MM.1S (cell line): ENCODE measurements around the gene ETV6.

ENCODE experiments used
- DNase-seq: peaks from one replicate; pipeline ENCODE4 v3.0.0-alpha.2; 2015
- H2AFZ ChIP-seq: fragments of 300-600 bp; sonication (generic); 2 replicates; pipeline ENCODE4 v1.6.0; 2016; ENCODE audit warnings: antibody characterized with exemption, low read length
- H3F3A ChIP-seq: fragments of 300-600 bp; sonication (generic); 2 replicates; pipeline ENCODE4 v1.6.1; 2016; ENCODE audit warnings: mild to moderate bottlenecking, antibody characterized with exemption, low read length, moderate library complexity, mixed read lengths; ENCODE audit not compliant: insufficient read depth
- H3K27ac ChIP-seq: fragments of 300-600 bp; sonication (generic); 2 replicates; pipeline ENCODE4 v1.5.1; 2016; ENCODE audit warnings: mild to moderate bottlenecking, low read length
- H3K27me3 ChIP-seq: fragments of 300-600 bp; sonication (generic); replicated peaks from 2 replicates; pipeline ENCODE4 v1.6.0; 2016; ENCODE audit warnings: low read length; ENCODE audit not compliant: insufficient read depth
- H3K36me3 ChIP-seq: fragments of 300-600 bp; sonication (generic); replicated peaks from 2 replicates; pipeline ENCODE4 v1.6.1; 2016; ENCODE audit warnings: mild to moderate bottlenecking, low read length, mixed read lengths; ENCODE audit not compliant: insufficient read depth
- H3K4me1 ChIP-seq: fragments of 300-600 bp; sonication (generic); 2 replicates; pipeline ENCODE4 v1.6.1; 2016; ENCODE audit warnings: low read length, mixed read lengths
- H3K4me2 ChIP-seq: fragments of 300-600 bp; sonication (generic); 2 replicates; pipeline ENCODE4 v1.6.0; 2016; ENCODE audit warnings: low read depth, low read length
- H3K4me3 ChIP-seq: fragments of 300-600 bp; sonication (generic); 2 replicates; pipeline ENCODE4 v1.5.1; 2016; ENCODE audit warnings: low read length, mixed read lengths
- H3K79me2 ChIP-seq: fragments of 300-600 bp; sonication (generic); 2 replicates; pipeline ENCODE4 v1.6.1; 2016; ENCODE audit warnings: mixed run types, low read length, mixed read lengths
- H3K9ac ChIP-seq: fragments of 300-600 bp; sonication (generic); 2 replicates; pipeline ENCODE4 v1.6.1; 2016; ENCODE audit warnings: low read length, mixed read lengths
- H3K9me2 ChIP-seq: fragments of 300-600 bp; sonication (generic); replicated peaks from 2 replicates; pipeline ENCODE4 v1.6.1; 2016; ENCODE audit warnings: mild to moderate bottlenecking, low read length, mixed read lengths; ENCODE audit not compliant: insufficient read depth
- H3K9me3 ChIP-seq: fragments of 300-600 bp; sonication (generic); replicated peaks from 2 replicates; pipeline ENCODE4 v1.6.1; 2016; ENCODE audit warnings: mild to moderate bottlenecking, low read length, mixed read lengths; ENCODE audit not compliant: insufficient read depth
- H4K20me1 ChIP-seq: fragments of 300-600 bp; sonication (generic); 2 replicates; pipeline ENCODE4 v1.6.1; 2016; ENCODE audit warnings: mild to moderate bottlenecking, low read length, moderate library complexity, mixed read lengths; ENCODE audit not compliant: insufficient read depth
- EZH2 ChIP-seq: fragments of 300-600 bp; sonication (generic); optimal IDR thresholded peaks from 2 replicates; pipeline ENCODE3; 2017; ENCODE audit warnings: low read depth, mild to moderate bottlenecking, antibody characterized with exemption, low read length, mixed read lengths
- EZH2phosphoT487 ChIP-seq: fragments of 300-600 bp; sonication (generic); IDR thresholded peaks from 2 replicates; pipeline ENCODE4 v1.6.1; 2018; ENCODE audit warnings: antibody characterized with exemption, low read length
- TF ChIP-seq, protein P1 (sequence below): fragments of 300-600 bp; sonication (generic); IDR thresholded peaks from 2 replicates; pipeline ENCODE4 v1.5.1; 2016; ENCODE audit warnings: antibody characterized with exemption, low read length, mixed read lengths

Gene ETV6

GRCh38 chr12:11698729-11699128 is 49.3 kb downstream of the ETV6 start:
- Histone ChIP-seq H3K4me2 (no peak overlapping the region), H3F3A (no peaks in the 10 kb centered on the region), H3K27me3 (no peaks in the 10 kb centered on the region), H3K9me2 (no peaks in the 10 kb centered on the region), H3K36me3 (no peaks in the 10 kb centered on the region), H2AFZ (no peak overlapping the region), H3K27ac (no peak overlapping the region), H3K4me3 (no peak overlapping the region), H3K9me3 (no peaks in the 10 kb centered on the region), H4K20me1 (no peaks in the 10 kb centered on the region), H3K9ac (no peak overlapping the region), H3K4me1 (peaks cover 13% of the 10 kb centered on the region), H3K79me2 (peaks cover 22% of the 10 kb centered on the region)
- no peak for TF ChIP-seq EZH2phosphoT487
- no peak for TF ChIP-seq EZH2
- TF ChIP-seq, protein P1, sequence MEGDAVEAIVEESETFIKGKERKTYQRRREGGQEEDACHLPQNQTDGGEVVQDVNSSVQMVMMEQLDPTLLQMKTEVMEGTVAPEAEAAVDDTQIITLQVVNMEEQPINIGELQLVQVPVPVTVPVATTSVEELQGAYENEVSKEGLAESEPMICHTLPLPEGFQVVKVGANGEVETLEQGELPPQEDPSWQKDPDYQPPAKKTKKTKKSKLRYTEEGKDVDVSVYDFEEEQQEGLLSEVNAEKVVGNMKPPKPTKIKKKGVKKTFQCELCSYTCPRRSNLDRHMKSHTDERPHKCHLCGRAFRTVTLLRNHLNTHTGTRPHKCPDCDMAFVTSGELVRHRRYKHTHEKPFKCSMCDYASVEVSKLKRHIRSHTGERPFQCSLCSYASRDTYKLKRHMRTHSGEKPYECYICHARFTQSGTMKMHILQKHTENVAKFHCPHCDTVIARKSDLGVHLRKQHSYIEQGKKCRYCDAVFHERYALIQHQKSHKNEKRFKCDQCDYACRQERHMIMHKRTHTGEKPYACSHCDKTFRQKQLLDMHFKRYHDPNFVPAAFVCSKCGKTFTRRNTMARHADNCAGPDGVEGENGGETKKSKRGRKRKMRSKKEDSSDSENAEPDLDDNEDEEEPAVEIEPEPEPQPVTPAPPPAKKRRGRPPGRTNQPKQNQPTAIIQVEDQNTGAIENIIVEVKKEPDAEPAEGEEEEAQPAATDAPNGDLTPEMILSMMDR, result no peak
- no peak for DNase-seq

DNA sequence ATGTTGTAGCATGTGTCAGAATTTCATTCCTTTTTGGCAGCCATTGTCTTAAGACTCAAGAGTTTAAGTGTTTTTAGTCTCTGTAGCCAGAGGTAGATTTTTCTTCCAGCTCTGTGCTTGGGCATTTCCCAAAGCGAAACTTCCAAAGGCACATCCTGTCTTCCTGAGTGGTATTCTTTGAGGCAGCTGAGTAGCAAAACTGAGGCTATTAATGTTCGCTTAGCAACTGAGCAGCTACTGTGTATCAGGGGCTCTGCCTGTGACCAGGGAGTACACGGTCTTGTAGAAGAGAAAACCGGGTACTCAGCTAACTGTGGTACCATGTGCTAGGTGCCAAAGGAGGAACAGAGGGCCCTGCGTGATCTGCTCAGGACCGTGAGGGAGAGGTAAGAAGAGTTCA is 52.0 kb downstream of the ETV6 start:
- Histone ChIP-seq H3K79me2 (peaks cover 17% of the 10 kb centered on the region), H3K27me3 (no peaks in the 10 kb centered on the region), H4K20me1 (no peaks in the 10 kb centered on the region), H3K36me3 (no peaks in the 10 kb centered on the region), H3K9ac (no peak overlapping the region), H3F3A (no peaks in the 10 kb centered on the region), H2AFZ (no peak overlapping the region), H3K4me3 (no peak overlapping the region), H3K4me2 (no peak overlapping the region), H3K9me3 (no peaks in the 10 kb centered on the region), H3K9me2 (no peaks in the 10 kb centered on the region), H3K27ac (no peak overlapping the region), H3K4me1 (peaks cover 13% of the 10 kb centered on the region)
- TF ChIP-seq EZH2, result no peak
- DNase-seq, result no peak

GRCh38 chr12:11702959-11703358 is 53.5 kb downstream of the ETV6 start:
- no peak overlapping the region for H3K27ac ChIP-seq
- H3F3A ChIP-seq, result no peaks in the 10 kb centered on the region
- DNase-seq, result peak; percentile 13
- no peak overlapping the region for H2AFZ ChIP-seq
- H4K20me1 ChIP-seq, result no peaks in the 10 kb centered on the region
- peak overlapping the region; percentile 35; the same call in 1 of the 2 replicates for H3K4me2 ChIP-seq
- H3K36me3 ChIP-seq, result no peaks in the 10 kb centered on the region
- H3K4me3 ChIP-seq, result no peak overlapping the region
- no peaks in the 10 kb centered on the region for H3K27me3 ChIP-seq
- TF ChIP-seq, protein P1, result no peak
- peaks cover 13% of the 10 kb centered on the region for H3K4me1 ChIP-seq
- H3K79me2 ChIP-seq, result peaks cover 16% of the 10 kb centered on the region
- no peak overlapping the region for H3K9ac ChIP-seq
- H3K9me2 ChIP-seq, result no peaks in the 10 kb centered on the region
- no peaks in the 10 kb centered on the region for H3K9me3 ChIP-seq

- Histone ChIP-seq H3K9ac (no peak overlapping the region), H3K27ac (no peak overlapping the region), H3K4me1 (peaks cover 13% of the 10 kb centered on the region), H3K4me3 (no peak overlapping the region), H3K36me3 (no peaks in the 10 kb centered on the region), H2AFZ (no peak overlapping the region), H3K9me3 (no peaks in the 10 kb centered on the region), H3K9me2 (no peaks in the 10 kb centered on the region), H3F3A (no peaks in the 10 kb centered on the region), H3K79me2 (peaks cover 16% of the 10 kb centered on the region), H4K20me1 (no peaks in the 10 kb centered on the region), H3K4me2 (peak overlapping the region; percentile 35; the same call in 1 of the 2 replicates), H3K27me3 (no peaks in the 10 kb centered on the region)
- no peak for DNase-seq
- TF ChIP-seq, protein P1, result no peak
- TF ChIP-seq EZH2phosphoT487 (no peak), EZH2 (no peak)
These were observed 53.9 kb downstream of the ETV6 start for GRCh38 chr12:11703378-11703777.
